K562 (cell line): ENCODE measurements around the gene LMNTD2. TPM values are rescaled to one million over a fixed set of nuclear protein-coding genes. Genes with fewer than 3 reads are reported as not detected.

ENCODE experiments used
- ADNP ChIP-seq: fragments of 200-800 bp; sonication (Bioruptor generic); IDR thresholded peaks from 2 replicates; pipeline ENCODE4 v1.6.1; 2016; ENCODE audit warnings: missing genetic modification characterization, missing compliant biosample characterization
- CREB1 ChIP-seq, 2 experiments: sonication (generic) in 1 of 2; formaldehyde crosslinking in 1 of 2; IDR thresholded peaks; 2 replicates each; pipeline versions ENCODE4 v1.6.1 to v1.8.0; 2012 to 2022; ENCODE audit warnings: inconsistent platforms in 1 of 2, mild to moderate bottlenecking in 1 of 2, missing genetic modification reagents in 1 of 2, moderate library complexity in 1 of 2
- FIP1L1 ChIP-seq: fragments of 200-400 bp; formaldehyde crosslinking; IDR thresholded peaks from 2 replicates; pipeline ENCODE4 v1.6.1; 2018; ENCODE audit warnings: mild to moderate bottlenecking, low read depth, low read length; ENCODE audit not compliant: poor library complexity, severe bottlenecking
- ILK ChIP-seq: fragments of 450-650 bp; IDR thresholded peaks from 2 replicates; pipeline ENCODE4 v1.6.1; 2016; ENCODE audit warnings: missing genetic modification characterization, low read depth, mild to moderate bottlenecking, missing compliant biosample characterization, moderate library complexity, borderline replicate concordance
- KLF1 ChIP-seq: fragments of 450-650 bp; IDR thresholded peaks from 2 replicates; pipeline ENCODE4 v1.6.1; 2016; ENCODE audit warnings: missing genetic modification characterization, missing compliant biosample characterization
- MAX ChIP-seq: sonication (generic); formaldehyde crosslinking; IDR thresholded peaks from 2 replicates; pipeline ENCODE4 v1.9.0; 2022; ENCODE audit warnings: mild to moderate bottlenecking, missing genetic modification reagents
- NEUROD1 ChIP-seq: fragments of 150-350 bp; IDR thresholded peaks from 2 replicates; pipeline ENCODE4 v1.6.1; 2014; ENCODE audit warnings: borderline replicate concordance, low read length, low read depth; ENCODE audit not compliant: partially characterized antibody
- NFIC ChIP-seq: fragments of 450-650 bp; IDR thresholded peaks from 2 replicates; pipeline ENCODE4 v1.6.1; 2017; ENCODE audit warnings: mild to moderate bottlenecking, inconsistent platforms
- NR2C2 ChIP-seq, 2 experiments: fragments of 200-800 bp in 1 of 2; sonication (Bioruptor generic) in 1 of 2; sonication (generic) in 1 of 2; formaldehyde crosslinking in 1 of 2; IDR thresholded peaks; 2 replicates each; pipeline versions ENCODE4 v1.6.1 to v1.8.0; 2016 to 2022; ENCODE audit warnings: mild to moderate bottlenecking in 1 of 2, missing compliant biosample characterization in 1 of 2, missing genetic modification characterization in 1 of 2, missing genetic modification reagents in 1 of 2
- NR4A1 ChIP-seq, 2 experiments: fragments of 250-450 bp in 1 of 2; fragments of 450-650 bp in 1 of 2; sonication (Bioruptor Pico) in 1 of 2; IDR thresholded peaks; 2 replicates each; pipeline versions ENCODE4 v1.4.0 to v1.6.1; 2016 to 2020; ENCODE audit warnings: mild to moderate bottlenecking in 2 of 2, missing compliant biosample characterization in 1 of 2, missing genetic modification characterization in 1 of 2, moderate library complexity in 1 of 2
- SMARCB1 ChIP-seq: IDR thresholded peaks from 2 replicates; pipeline ENCODE4 v1.6.1; 2011; ENCODE audit warnings: improper control_type of control experiment, low read depth; ENCODE audit not compliant: insufficient read length
- SOX6 ChIP-seq: fragments of 450-650 bp; IDR thresholded peaks from 2 replicates; pipeline ENCODE4 v1.6.1; 2014; ENCODE audit warnings: mild to moderate bottlenecking
- SP1 ChIP-seq: sonication (generic); formaldehyde crosslinking; IDR thresholded peaks from 2 replicates; pipeline ENCODE4 v1.8.1; 2022; ENCODE audit warnings: mild to moderate bottlenecking, missing genetic modification reagents
- SREBF1 ChIP-seq: fragments of 150-350 bp; IDR thresholded peaks from 2 replicates; pipeline ENCODE4 v1.6.1; 2014; ENCODE audit warnings: antibody characterized with exemption, low read depth, low read length, borderline replicate concordance
- TAF7 ChIP-seq: fragments of 450-650 bp; IDR thresholded peaks from 2 replicates; pipeline ENCODE4 v1.6.1; 2016; ENCODE audit warnings: missing genetic modification characterization, missing compliant biosample characterization
- TARDBP ChIP-seq: fragments of 450-650 bp; IDR thresholded peaks from 2 replicates; pipeline ENCODE4 v1.6.1; 2016
- TRIM24 ChIP-seq, 2 experiments: fragments of 450-650 bp; IDR thresholded peaks; 2 replicates each; pipeline ENCODE4 v1.6.1; 2016
- YY1 ChIP-seq, 3 experiments: IDR thresholded peaks; 2 replicates each; pipeline ENCODE4 v1.6.1; 2011; ENCODE audit warnings: low read length in 2 of 3, mild to moderate bottlenecking in 2 of 3, moderate library complexity in 2 of 3, borderline replicate concordance in 1 of 3, control low read depth in 1 of 3, low read depth in 1 of 3; ENCODE audit not compliant: insufficient read depth in 3 of 3, insufficient replicate concordance in 2 of 3, control insufficient read depth in 1 of 3, insufficient read length in 1 of 3; ENCODE audit errors: extremely low read depth in 1 of 3
- ZBTB9 ChIP-seq: fragments of 450-650 bp; formaldehyde crosslinking; IDR thresholded peaks from 2 replicates; pipeline ENCODE4 v1.4.0; 2020; ENCODE audit warnings: mild to moderate bottlenecking, moderate library complexity
- ZNF282 ChIP-seq: sonication (generic); formaldehyde crosslinking; IDR thresholded peaks from 2 replicates; pipeline ENCODE4 v1.8.1; 2023; ENCODE audit warnings: missing genetic modification reagents
- ZNF511 ChIP-seq: sonication (generic); formaldehyde crosslinking; IDR thresholded peaks from 2 replicates; pipeline ENCODE4 v1.8.0; 2022; ENCODE audit warnings: mild to moderate bottlenecking, missing genetic modification reagents
- polyA plus RNA-seq, 8 experiments: library from polyadenylated mRNA; depleted of rRNA in 4 of 8; stranded (reverse) in 5 of 8; unstranded in 3 of 8; fragments of >200 nt; fragmentation: Nextera tagmentation in 2 of 8; fragmentation: Illumina TruSeq in 1 of 8; extraction: Ambion mirVana in 2 of 8; extraction: Trizol in 1 of 8; gene quantifications; 2 replicates each; pipeline versions ENCODE4 v1.2.1 to v1.2.3, GENCODE V29; 2011 to 2014; ENCODE audit warnings: inconsistent platforms in 1 of 8, missing spikeins in 1 of 8
- total RNA-seq, 7 experiments: library from RNA; depleted of rRNA in 6 of 7; stranded (reverse); fragments of >200 nt in 6 of 7; fragmentation: Illumina TruSeq in 2 of 7; extraction: Trizol in 2 of 7; gene quantifications; 2 replicates each; pipeline versions ENCODE4 v1.2.1 to v1.2.3, GENCODE V29; 2011 to 2021; ENCODE audit warnings: low replicate concordance in 1 of 7
- TF ChIP-seq, protein P1 (sequence below): sonication (generic); formaldehyde crosslinking; IDR thresholded peaks from 2 replicates; pipeline ENCODE4 v1.5.0; 2020; ENCODE audit warnings: missing genetic modification reagents

The LMNTD2 gene
- total and polyA plus RNA-seq, 9 of the 15 experiments (the other 6 are each of a cell fraction or from before 2014, with no cell fraction given) = 0.48 to 4.2 (median 1.5) TPM; not detected in 3

- TF ChIP-seq TAF7 (tag) (no peak), NR4A1 (CRISPR knock-in tag; IDR thresholded peaks at IDR 0.05) (0 out of 2 replicates have a peak, but pooled peaks have one; percentile 14), NR4A1 (tag; IDR thresholded peaks at IDR 0.05) (peak; percentile 69; the same call in 1 of the 2 replicates), ZNF282 (CRISPR knock-in tag) (peak; percentile 57; the same call in 1 of the 2 replicates), TARDBP (peak; percentile 97), YY1 (IDR thresholded peaks at IDR 0.05; ENCODE audit: borderline replicate concordance in 1 of 3, control insufficient read depth in 1 of 3, extremely low read depth in 1 of 3, insufficient read depth in 3 of 3, insufficient read length in 1 of 3, insufficient replicate concordance in 2 of 3, low read depth in 1 of 3, low read length in 2 of 3) (peak in 2 of 3 experiments; percentile 28 to 74), NEUROD1 (peak; percentile 19), SMARCB1 (no peak), SP1 (CRISPR knock-in tag) (peak; percentile 98), TRIM24 (IDR thresholded peaks at IDR 0.05) (peak; percentile 19 to 29; a peak in 2 of 4 replicates), ADNP (tag) (no peak), ILK (no peak), SREBF1 (0 out of 2 replicates have a peak, but pooled peaks have one; percentile 48), SOX6 (peak; percentile 70), MAX (CRISPR knock-in tag) (peak; percentile 92), FIP1L1 (peak; percentile 95), KLF1 (tag) (peak; percentile 75), NFIC (peak; percentile 32), CREB1 (IDR thresholded peaks at IDR 0.05) (peak; percentile 47), CREB1 (CRISPR knock-in tag; IDR thresholded peaks at IDR 0.05) (peak; percentile 71; the same call in 1 of the 2 replicates), NR2C2 (CRISPR knock-in tag; IDR thresholded peaks at IDR 0.05) (no peak), NR2C2 (tag; IDR thresholded peaks at IDR 0.05) (peak; percentile 56; the same call in 1 of the 2 replicates), ZBTB9 (peak; percentile 81; the same call in 1 of the 2 replicates), ZNF511 (CRISPR knock-in tag) (peak; percentile 67)
- TF ChIP-seq, protein P1, sequence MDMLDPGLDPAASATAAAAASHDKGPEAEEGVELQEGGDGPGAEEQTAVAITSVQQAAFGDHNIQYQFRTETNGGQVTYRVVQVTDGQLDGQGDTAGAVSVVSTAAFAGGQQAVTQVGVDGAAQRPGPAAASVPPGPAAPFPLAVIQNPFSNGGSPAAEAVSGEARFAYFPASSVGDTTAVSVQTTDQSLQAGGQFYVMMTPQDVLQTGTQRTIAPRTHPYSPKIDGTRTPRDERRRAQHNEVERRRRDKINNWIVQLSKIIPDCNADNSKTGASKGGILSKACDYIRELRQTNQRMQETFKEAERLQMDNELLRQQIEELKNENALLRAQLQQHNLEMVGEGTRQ (CRISPR knock-in tag) = peak; percentile 95
Observed at GRCh38 chr11:518463-519202, 41.9 kb downstream of the LMNTD2 start (continued).
